ENCODE data around the gene CHMP1A. TPM values are rescaled to one million over a fixed set of nuclear protein-coding genes. Genes with fewer than 3 reads are reported as not detected.

CHMP1A gene
- total RNA-seq, 1 experiment from 2014 or later: 59.7 TPM

GRCh38 chr16:89623511-89624261, 33.8 kb downstream of the CHMP1A start:
- intact Hi-C loops (cut with micrococcal nuclease): no loop called here
- POLR2A ChIA-PET: interaction anchor here (1.9 kb wide), 1 partner anchor 10 kb away, joined by 6 read pairs; no protein-coding TSS in a partner anchor

GRCh38 chr16:89621698-89622409, 35.7 kb downstream of the CHMP1A start:
- POLR2A ChIA-PET: no interaction called here

More at GRCh38 chr16:89623511-89624261, 33.8 kb downstream of the CHMP1A start:
- Mint-ChIP-seq H3K9me3 (ENCODE audit: unreplicated experiment) (no peaks in the 10 kb centered on the region), H3K4me1 (ENCODE audit: insufficient read depth, unreplicated experiment) (no peaks in the 10 kb centered on the region), H3K27ac (ENCODE audit: low read depth, unreplicated experiment) (no peak overlapping the region), H3K36me3 (ENCODE audit: insufficient read depth, unreplicated experiment) (no peaks in the 10 kb centered on the region), H3K4me3 (ENCODE audit: unreplicated experiment) (no peak overlapping the region), H3K27me3 (ENCODE audit: insufficient read depth, unreplicated experiment) (peaks cover 49% of the 10 kb centered on the region)
- no peak for DNase-seq (ENCODE audit: unreplicated experiment)
- TF ChIP-seq CTCF (IDR thresholded peaks at IDR 0.05; ENCODE audit: unreplicated experiment): no peak
- CTCF ChIA-PET: interaction anchor here (0.7 to 1.2 kb wide), 2 partner anchors 9 to 17 kb away, joined by 3 to 4 read pairs; no protein-coding TSS in a partner anchor
- BruUV-seq (replicated peaks): no TSS peak

GRCh38 chr16:89621136-89621697, 36.3 kb downstream of the CHMP1A start:
- BruUV-seq (replicated peaks): no TSS peak
- peaks cover 49% of the 10 kb centered on the region for H3K27me3 Mint-ChIP-seq (ENCODE audit: insufficient read depth, unreplicated experiment)

More at GRCh38 chr16:89621698-89622409, 35.7 kb downstream of the CHMP1A start:
- no TSS peak for BruUV-seq (replicated peaks)
- no peak overlapping the region for H3K4me3 Mint-ChIP-seq (ENCODE audit: unreplicated experiment)
- H3K27ac Mint-ChIP-seq (ENCODE audit: low read depth, unreplicated experiment): peak overlapping the region; percentile 18
- peaks cover 3% of the 10 kb centered on the region for H3K4me1 Mint-ChIP-seq (ENCODE audit: insufficient read depth, unreplicated experiment)
- no peaks in the 10 kb centered on the region for H3K36me3 Mint-ChIP-seq (ENCODE audit: insufficient read depth, unreplicated experiment)
- CTCF ChIA-PET: no interaction called here
- peaks cover 49% of the 10 kb centered on the region for H3K27me3 Mint-ChIP-seq (ENCODE audit: insufficient read depth, unreplicated experiment)
- TF ChIP-seq CTCF (IDR thresholded peaks at IDR 0.05; ENCODE audit: unreplicated experiment): no peak
- intact Hi-C loops (cut with micrococcal nuclease): no loop called here
- no peaks in the 10 kb centered on the region for H3K9me3 Mint-ChIP-seq (ENCODE audit: unreplicated experiment)
- no peak for DNase-seq (ENCODE audit: unreplicated experiment)

More at GRCh38 chr16:89621136-89621697, 36.3 kb downstream of the CHMP1A start:
- Mint-ChIP-seq H3K4me1 (ENCODE audit: insufficient read depth, unreplicated experiment) (peaks cover 7% of the 10 kb centered on the region), H3K36me3 (ENCODE audit: insufficient read depth, unreplicated experiment) (no peaks in the 10 kb centered on the region), H3K4me3 (ENCODE audit: unreplicated experiment) (no peak overlapping the region), H3K27ac (ENCODE audit: low read depth, unreplicated experiment) (peak overlapping the region; percentile 18), H3K9me3 (ENCODE audit: unreplicated experiment) (no peaks in the 10 kb centered on the region)
- DNase-seq (ENCODE audit: unreplicated experiment): no peak
- TF ChIP-seq CTCF (IDR thresholded peaks at IDR 0.05; ENCODE audit: unreplicated experiment): no peak
- ChIA-PET POLR2A (no interaction called here), CTCF (interaction anchor here (0.5 to 0.6 kb wide), 4 partner anchors 19 to 560 kb away, joined by 3 read pairs; no protein-coding TSS in a partner anchor)
- intact Hi-C loops (cut with micrococcal nuclease): no loop called here

Data from MCF 10A (cell line).